Neuron (in vitro differentiated cells): ENCODE data around the gene RAB3GAP2.

Source experiments
- H2AFZ ChIP-seq: one replicate; pipeline ENCODE4 v1.6.1; 2013; ENCODE audit warnings: low read depth, mild to moderate bottlenecking, inconsistent platforms, low read length, moderate library complexity
- H3K27me3 ChIP-seq: one replicate; pipeline ENCODE4 v1.6.1; 2013; ENCODE audit warnings: low read length; ENCODE audit not compliant: insufficient read depth
- H3K36me3 ChIP-seq: one replicate; pipeline ENCODE4 v1.6.1; 2013; ENCODE audit warnings: low read length; ENCODE audit not compliant: insufficient read depth
- H3K4me1 ChIP-seq: one replicate; pipeline ENCODE4 v1.6.1; 2013; ENCODE audit warnings: low read length; ENCODE audit not compliant: insufficient read depth
- H3K4me3 ChIP-seq: 2 replicates; pipeline ENCODE4 v1.5.1; 2013; ENCODE audit warnings: mild to moderate bottlenecking, low read length, moderate library complexity
- H3K9me3 ChIP-seq: one replicate; pipeline ENCODE4 v1.6.1; 2013; ENCODE audit warnings: low read length

Gene RAB3GAP2

GRCh38 chr1:220300442-220301121 is 28.3 kb upstream of the RAB3GAP2 start:
- no peaks in the 10 kb centered on the region for H3K9me3 ChIP-seq
- H3K4me3 ChIP-seq, result peak overlapping the region; percentile 41
- H2AFZ ChIP-seq, result peak overlapping the region; percentile 4

GRCh38 chr1:220299337-220299736 is 27.1 kb upstream of the RAB3GAP2 start:
- no peak overlapping the region for H2AFZ ChIP-seq
- H3K9me3 ChIP-seq, result no peaks in the 10 kb centered on the region
- no peak overlapping the region for H3K4me3 ChIP-seq
- H3K36me3 ChIP-seq, result no peaks in the 10 kb centered on the region
- peaks cover 15% of the 10 kb centered on the region for H3K4me1 ChIP-seq
- H3K27me3 ChIP-seq, result no peaks in the 10 kb centered on the region

More at GRCh38 chr1:220300442-220301121, 28.3 kb upstream of the RAB3GAP2 start:
- Histone ChIP-seq H3K36me3 (no peaks in the 10 kb centered on the region), H3K4me1 (peaks cover 15% of the 10 kb centered on the region), H3K27me3 (no peaks in the 10 kb centered on the region)

- no peak overlapping the region for H3K4me3 ChIP-seq
- no peaks in the 10 kb centered on the region for H3K9me3 ChIP-seq
- peaks cover 15% of the 10 kb centered on the region for H3K4me1 ChIP-seq
- H2AFZ ChIP-seq, result no peak overlapping the region
- no peaks in the 10 kb centered on the region for H3K36me3 ChIP-seq
- no peaks in the 10 kb centered on the region for H3K27me3 ChIP-seq
These were observed 26.4 kb upstream of the RAB3GAP2 start for GRCh38 chr1:220298470-220299205.

- Histone ChIP-seq H3K9me3 (no peaks in the 10 kb centered on the region), H3K27me3 (no peaks in the 10 kb centered on the region), H2AFZ (no peak overlapping the region), H3K4me1 (peaks cover 15% of the 10 kb centered on the region), H3K4me3 (no peak overlapping the region), H3K36me3 (no peaks in the 10 kb centered on the region)
These were observed 24.7 kb upstream of the RAB3GAP2 start for GRCh38 chr1:220296981-220297380.

GRCh38 chr1:220294846-220295301 is 22.6 kb upstream of the RAB3GAP2 start:
- Histone ChIP-seq H2AFZ (no peak overlapping the region), H3K4me3 (no peak overlapping the region), H3K27me3 (no peaks in the 10 kb centered on the region), H3K9me3 (no peaks in the 10 kb centered on the region), H3K4me1 (peaks cover 10% of the 10 kb centered on the region), H3K36me3 (no peaks in the 10 kb centered on the region)

- no peaks in the 10 kb centered on the region for H3K27me3 ChIP-seq
- H3K4me1 ChIP-seq, result no peaks in the 10 kb centered on the region
- no peak overlapping the region for H2AFZ ChIP-seq
- no peaks in the 10 kb centered on the region for H3K9me3 ChIP-seq
- no peak overlapping the region for H3K4me3 ChIP-seq
- no peaks in the 10 kb centered on the region for H3K36me3 ChIP-seq
These were observed 19.3 kb upstream of the RAB3GAP2 start for GRCh38 chr1:220291580-220291979.

GRCh38 chr1:220290140-220290761 is 18.0 kb upstream of the RAB3GAP2 start:
- Histone ChIP-seq H3K27me3 (no peaks in the 10 kb centered on the region), H3K4me1 (no peaks in the 10 kb centered on the region), H3K9me3 (no peaks in the 10 kb centered on the region), H3K4me3 (no peak overlapping the region), H2AFZ (no peak overlapping the region), H3K36me3 (no peaks in the 10 kb centered on the region)

- Histone ChIP-seq H3K36me3 (no peaks in the 10 kb centered on the region), H3K4me1 (no peaks in the 10 kb centered on the region), H3K9me3 (no peaks in the 10 kb centered on the region), H2AFZ (no peak overlapping the region), H3K27me3 (no peaks in the 10 kb centered on the region), H3K4me3 (no peak overlapping the region)
These were observed 14.9 kb upstream of the RAB3GAP2 start for GRCh38 chr1:220287129-220287528.

GRCh38 chr1:220283625-220284024 is 11.4 kb upstream of the RAB3GAP2 start:
- Histone ChIP-seq H3K36me3 (no peaks in the 10 kb centered on the region), H3K4me3 (no peak overlapping the region), H2AFZ (no peak overlapping the region), H3K27me3 (no peaks in the 10 kb centered on the region), H3K4me1 (no peaks in the 10 kb centered on the region), H3K9me3 (no peaks in the 10 kb centered on the region)

- no peaks in the 10 kb centered on the region for H3K4me1 ChIP-seq
- no peak overlapping the region for H3K4me3 ChIP-seq
- no peak overlapping the region for H2AFZ ChIP-seq
- no peaks in the 10 kb centered on the region for H3K27me3 ChIP-seq
- no peaks in the 10 kb centered on the region for H3K36me3 ChIP-seq
- H3K9me3 ChIP-seq, result no peaks in the 10 kb centered on the region
These were observed 8.9 kb upstream of the RAB3GAP2 start for GRCh38 chr1:220281159-220281574.

GRCh38 chr1:220280249-220280648 is 8.0 kb upstream of the RAB3GAP2 start:
- no peaks in the 10 kb centered on the region for H3K9me3 ChIP-seq
- no peaks in the 10 kb centered on the region for H3K36me3 ChIP-seq
- no peaks in the 10 kb centered on the region for H3K4me1 ChIP-seq
- no peak overlapping the region for H2AFZ ChIP-seq
- no peak overlapping the region for H3K4me3 ChIP-seq
- H3K27me3 ChIP-seq, result no peaks in the 10 kb centered on the region

- Histone ChIP-seq H3K27me3 (no peaks in the 10 kb centered on the region), H2AFZ (no peak overlapping the region), H3K36me3 (no peaks in the 10 kb centered on the region), H3K4me1 (peaks cover 5% of the 10 kb centered on the region), H3K4me3 (no peak overlapping the region), H3K9me3 (no peaks in the 10 kb centered on the region)
These were observed 6.7 kb upstream of the RAB3GAP2 start for GRCh38 chr1:220278991-220279390.

GRCh38 chr1:220275430-220275829 is 3.2 kb upstream of the RAB3GAP2 start:
- Histone ChIP-seq H3K36me3 (no peaks in the 10 kb centered on the region), H3K27me3 (no peaks in the 10 kb centered on the region), H3K4me1 (peaks cover 20% of the 10 kb centered on the region), H3K9me3 (no peaks in the 10 kb centered on the region), H3K4me3 (no peak overlapping the region), H2AFZ (no peak overlapping the region)
